ENCODE results near the gene PHYH.
A peak's percentile ranks its signal among the peaks of the same experiment; 100 is the strongest.
"Not testable (repeated sequence)": the region's sequence is repeated elsewhere in the genome, so short reads cannot be mapped to it uniquely, and the experiment has no call there.

Gene PHYH

GRCh38 chr10:13302821-13303555 is 3.1 kb upstream of the PHYH start:
- H3K4me1 Mint-ChIP-seq (ENCODE audit: low read depth) = peaks cover 31% of the 10 kb centered on the region
- peak overlapping the region; percentile 82 for H3K4me3 Mint-ChIP-seq
- no peak overlapping the region for H3K27ac Mint-ChIP-seq
- peaks cover 3% of the 10 kb centered on the region for H3K36me3 Mint-ChIP-seq (ENCODE audit: low read depth)
- H3K27me3 Mint-ChIP-seq = no peaks in the 10 kb centered on the region
- H3K9me3 Mint-ChIP-seq = no peaks in the 10 kb centered on the region

DNA sequence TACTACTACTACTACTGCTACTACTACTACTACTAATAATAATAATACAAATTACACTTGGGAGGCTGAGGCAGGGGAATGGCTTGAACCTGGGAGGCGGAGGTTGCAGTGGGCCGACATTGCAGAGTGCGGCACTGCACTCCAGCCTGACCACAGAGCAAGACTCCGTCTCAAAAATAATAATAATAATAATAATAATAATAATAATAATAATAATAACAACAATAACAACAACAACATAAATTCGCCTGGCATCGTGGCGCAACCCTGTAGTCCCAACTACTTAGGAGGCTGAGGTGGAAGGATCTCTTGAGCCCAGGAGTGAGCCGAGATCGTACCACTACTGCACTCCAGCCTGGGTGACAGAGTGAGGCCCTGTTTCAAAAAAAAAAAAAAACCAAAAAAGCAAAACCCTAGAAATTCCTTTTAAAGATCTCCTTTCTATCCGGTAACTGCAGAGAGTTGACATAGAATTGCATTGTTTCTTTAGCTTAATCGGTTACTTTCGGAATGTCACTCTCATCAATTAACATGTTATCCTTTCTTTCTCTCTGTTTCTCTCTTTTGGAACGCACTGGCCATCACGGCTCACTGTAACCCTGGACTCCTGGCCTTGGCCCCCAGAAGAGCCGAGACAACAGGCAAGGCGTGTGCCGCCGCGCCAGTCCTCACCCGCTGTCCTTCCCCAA is 972 bp downstream of the PHYH start:
- H3K9me3 Mint-ChIP-seq = no peaks in the 10 kb centered on the region
- no peak overlapping the region for H3K27ac Mint-ChIP-seq
- peak overlapping the region; percentile 79 for H3K4me3 Mint-ChIP-seq
- H3K4me1 Mint-ChIP-seq (ENCODE audit: low read depth) = peaks cover 31% of the 10 kb centered on the region
- peaks cover 3% of the 10 kb centered on the region for H3K36me3 Mint-ChIP-seq (ENCODE audit: low read depth)
- H3K27me3 Mint-ChIP-seq = no peaks in the 10 kb centered on the region

GRCh38 chr10:13296476-13296875 is 3.4 kb downstream of the PHYH start:
- Mint-ChIP-seq H3K27ac (no peak overlapping the region), H3K4me3 (no peak overlapping the region), H3K27me3 (no peaks in the 10 kb centered on the region)

DNA sequence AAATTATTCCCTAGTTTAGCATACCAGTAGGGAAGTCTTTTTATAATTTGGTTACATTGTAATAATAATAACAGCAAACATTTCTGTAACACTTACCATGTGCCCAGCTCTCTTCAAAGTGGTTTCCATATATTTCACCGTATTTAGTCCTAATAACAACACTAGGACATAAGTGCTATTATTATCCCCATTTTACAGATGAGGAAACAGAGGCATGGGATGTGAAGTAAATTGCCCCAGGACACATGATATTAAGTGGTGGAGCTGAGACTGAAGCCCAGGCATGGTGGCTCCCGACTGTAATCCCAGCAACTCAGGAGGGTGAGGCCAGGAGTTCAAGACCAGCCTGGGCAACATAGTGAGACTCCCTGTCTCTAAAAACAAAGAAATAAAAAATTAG is 5.1 kb downstream of the PHYH start:
- no peaks in the 10 kb centered on the region for H3K27me3 Mint-ChIP-seq
- H3K27ac Mint-ChIP-seq = no peak overlapping the region

More at GRCh38 chr10:13296476-13296875, 3.4 kb downstream of the PHYH start:
- Mint-ChIP-seq H3K4me1 (ENCODE audit: low read depth) (peaks cover 19% of the 10 kb centered on the region), H3K9me3 (no peaks in the 10 kb centered on the region), H3K36me3 (ENCODE audit: low read depth) (peaks cover 5% of the 10 kb centered on the region)

DNA sequence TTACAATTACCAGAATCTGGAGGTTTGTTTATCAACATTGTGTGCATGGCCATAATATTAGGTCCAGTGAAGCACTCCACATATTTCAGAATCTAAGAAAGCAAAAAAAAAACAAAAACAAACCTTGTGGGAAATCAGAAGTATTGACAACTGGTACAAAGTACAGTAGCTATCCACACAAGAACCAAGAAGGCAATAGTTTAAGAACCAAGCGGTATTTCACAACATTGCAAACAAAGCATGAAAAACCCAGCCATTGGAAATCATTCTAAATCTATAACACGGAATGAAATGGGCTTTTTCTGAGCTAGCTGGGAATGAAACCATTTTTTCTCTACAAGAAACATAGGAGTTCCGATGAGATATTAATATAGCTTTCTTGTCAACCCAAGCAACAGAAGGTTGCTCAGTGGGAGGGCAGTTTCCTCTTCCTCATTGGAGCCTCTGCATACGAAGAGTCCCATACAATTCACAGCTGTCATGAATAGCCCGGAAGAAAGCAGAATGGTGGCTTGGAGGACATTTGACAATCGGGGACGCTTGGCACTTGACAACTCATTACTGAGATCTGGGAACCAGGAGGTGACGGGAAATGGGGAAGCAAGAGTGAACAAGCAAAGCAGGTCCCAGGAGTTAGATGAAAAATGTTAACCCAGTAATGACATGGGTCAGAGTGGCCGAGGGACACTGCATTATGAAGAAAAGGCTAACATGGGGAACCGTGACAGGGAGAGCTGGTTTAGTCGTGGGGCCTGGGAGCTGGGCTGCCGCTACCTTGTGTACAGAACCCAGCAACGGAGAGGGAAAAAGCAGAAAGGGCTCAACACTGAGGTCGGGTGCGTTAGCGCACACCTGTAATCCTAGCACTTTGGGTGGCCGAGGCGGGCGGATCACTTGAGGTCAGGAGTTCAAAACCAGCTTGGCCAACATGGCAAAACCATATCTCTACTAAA is 7.8 kb downstream of the PHYH start:
- Mint-ChIP-seq H3K27me3 (no peaks in the 10 kb centered on the region), H3K4me3 (no peak overlapping the region), H3K9me3 (no peaks in the 10 kb centered on the region), H3K27ac (no peak overlapping the region), H3K36me3 (ENCODE audit: low read depth) (peaks cover 20% of the 10 kb centered on the region), H3K4me1 (ENCODE audit: low read depth) (no peaks in the 10 kb centered on the region)

More for the DNA sequence above, 5.1 kb downstream of the PHYH start:
- Mint-ChIP-seq H3K4me1 (ENCODE audit: low read depth) (peaks cover 10% of the 10 kb centered on the region), H3K9me3 (no peaks in the 10 kb centered on the region), H3K4me3 (no peak overlapping the region), H3K36me3 (ENCODE audit: low read depth) (peaks cover 5% of the 10 kb centered on the region)

- Mint-ChIP-seq H3K27ac (no peak overlapping the region), H3K27me3 (no peaks in the 10 kb centered on the region), H3K4me3 (no peak overlapping the region), H3K4me1 (ENCODE audit: low read depth) (no peaks in the 10 kb centered on the region), H3K36me3 (ENCODE audit: low read depth) (peaks cover 25% of the 10 kb centered on the region), H3K9me3 (no peaks in the 10 kb centered on the region)
These were observed 8.8 kb downstream of the PHYH start for GRCh38 chr10:13291061-13291460.

DNA sequence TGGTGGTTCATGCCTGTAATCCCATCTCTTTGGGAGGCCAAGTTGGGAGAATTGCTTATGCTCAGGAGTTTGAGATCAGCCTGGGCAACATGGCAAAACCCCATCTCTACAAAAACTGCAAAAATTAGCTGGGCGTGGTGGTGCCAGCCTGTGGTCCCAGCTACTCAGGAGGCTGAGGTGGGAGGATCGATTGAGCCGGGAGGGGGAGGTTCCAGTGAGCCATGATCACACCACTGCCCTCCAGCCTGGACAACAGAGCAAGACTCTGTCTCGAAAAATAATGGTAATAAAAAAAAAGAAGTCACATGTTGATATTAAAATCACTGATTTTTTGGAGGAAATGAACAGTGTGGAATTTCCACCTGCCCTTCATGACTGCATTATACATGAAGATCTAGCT is 15.8 kb downstream of the PHYH start:
- Mint-ChIP-seq H3K4me1 (ENCODE audit: low read depth) (peaks cover 4% of the 10 kb centered on the region), H3K9me3 (no peaks in the 10 kb centered on the region), H3K36me3 (ENCODE audit: low read depth) (peaks cover 31% of the 10 kb centered on the region), H3K4me3 (no peak overlapping the region), H3K27ac (no peak overlapping the region), H3K27me3 (no peaks in the 10 kb centered on the region)

DNA sequence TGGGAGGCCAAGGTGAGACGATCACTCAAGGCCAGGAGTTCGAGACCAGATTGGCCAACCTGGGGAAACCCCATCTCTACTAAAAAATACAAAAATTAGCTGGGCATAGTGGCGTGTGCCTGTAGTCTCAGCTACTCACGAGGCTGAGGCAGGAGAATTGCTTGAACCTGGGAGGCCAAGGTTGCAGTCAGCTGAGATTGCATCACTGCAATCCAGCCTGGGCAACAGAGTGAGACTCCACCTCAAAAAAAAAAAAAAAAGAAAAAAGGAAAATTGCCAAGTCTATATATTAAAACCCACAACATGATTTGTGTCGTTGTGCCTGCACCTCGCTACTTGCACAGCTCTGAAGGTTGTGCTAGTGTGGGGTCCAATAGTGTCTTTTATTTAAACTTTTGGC is 17.5 kb downstream of the PHYH start:
- H3K27me3 Mint-ChIP-seq; H3K27ac Mint-ChIP-seq; H3K9me3 Mint-ChIP-seq; H3K4me1 Mint-ChIP-seq (ENCODE audit: low read depth); H3K4me3 Mint-ChIP-seq: not testable (repeated sequence)
- H3K36me3 Mint-ChIP-seq (ENCODE audit: low read depth) = peaks cover 18% of the 10 kb centered on the region

- Mint-ChIP-seq H3K27me3 (no peaks in the 10 kb centered on the region), H3K9me3 (no peaks in the 10 kb centered on the region), H3K4me1 (ENCODE audit: low read depth) (no peaks in the 10 kb centered on the region), H3K36me3 (ENCODE audit: low read depth) (peaks cover 11% of the 10 kb centered on the region), H3K27ac (no peak overlapping the region), H3K4me3 (no peak overlapping the region)
These were observed 23.0 kb downstream of the PHYH start for GRCh38 chr10:13276749-13277365.

- H3K36me3 Mint-ChIP-seq (ENCODE audit: low read depth); H3K27me3 Mint-ChIP-seq; H3K4me3 Mint-ChIP-seq; H3K9me3 Mint-ChIP-seq; H3K4me1 Mint-ChIP-seq (ENCODE audit: low read depth); H3K27ac Mint-ChIP-seq: not testable (repeated sequence)
These were observed 23.7 kb downstream of the PHYH start for GRCh38 chr10:13276146-13276545.

DNA sequence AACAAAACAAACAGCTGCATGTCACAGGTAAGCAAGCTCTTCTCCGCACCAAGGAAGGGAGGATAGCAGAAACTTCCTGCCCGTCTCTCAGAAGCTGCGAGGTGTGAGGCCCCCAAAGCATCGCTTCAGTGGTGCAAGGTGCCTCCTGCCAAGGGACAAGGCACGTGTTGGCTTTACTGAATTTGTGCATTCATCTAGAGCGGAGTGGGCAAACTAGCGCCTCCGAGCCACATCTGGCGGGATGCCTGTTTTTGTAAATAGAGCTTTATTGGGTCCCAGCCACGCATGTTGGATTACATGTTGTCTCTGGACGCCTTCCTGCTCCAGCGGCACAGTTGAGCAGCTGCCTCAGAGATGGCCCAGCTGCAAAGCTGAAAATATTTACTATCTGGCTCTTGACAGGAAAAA is 27.7 kb downstream of the PHYH start:
- H3K4me3 Mint-ChIP-seq = no peak overlapping the region
- no peaks in the 10 kb centered on the region for H3K36me3 Mint-ChIP-seq (ENCODE audit: low read depth)
- H3K27ac Mint-ChIP-seq = no peak overlapping the region
- H3K9me3 Mint-ChIP-seq = no peaks in the 10 kb centered on the region
- no peaks in the 10 kb centered on the region for H3K27me3 Mint-ChIP-seq
- peaks cover 5% of the 10 kb centered on the region for H3K4me1 Mint-ChIP-seq (ENCODE audit: low read depth)

DNA sequence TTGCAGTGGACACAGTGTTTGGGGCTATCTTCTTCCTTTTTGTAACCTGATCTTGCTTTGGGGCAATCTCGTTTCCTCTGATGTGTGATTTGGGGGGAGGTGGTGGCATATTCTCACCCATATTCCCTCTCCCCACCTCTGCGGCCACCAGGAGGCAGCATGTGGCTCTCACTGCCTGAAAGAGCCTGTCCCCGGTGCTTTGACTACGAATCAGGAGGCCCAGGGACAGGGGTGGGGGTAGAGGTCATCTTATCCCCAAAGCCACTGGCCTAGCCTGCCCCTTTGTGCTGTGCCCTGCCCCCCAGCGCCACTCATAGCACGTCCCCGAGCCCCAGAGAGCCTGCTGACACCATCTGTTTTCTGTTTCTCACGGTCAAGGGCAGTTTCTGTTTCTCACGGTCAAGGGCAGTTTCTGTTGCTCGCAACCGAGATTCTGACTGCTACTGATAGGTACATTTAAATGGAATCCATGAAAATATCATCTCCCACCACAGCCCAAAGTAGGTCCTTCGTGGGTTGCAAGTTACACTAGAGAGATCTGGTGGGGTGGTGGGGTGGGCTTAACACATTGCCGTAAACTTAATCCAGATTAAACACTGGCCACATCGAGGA is 28.2 kb downstream of the PHYH start:
- Mint-ChIP-seq H3K27me3 (no peaks in the 10 kb centered on the region), H3K4me3 (no peak overlapping the region), H3K36me3 (ENCODE audit: low read depth) (no peaks in the 10 kb centered on the region), H3K9me3 (no peaks in the 10 kb centered on the region), H3K27ac (no peak overlapping the region), H3K4me1 (ENCODE audit: low read depth) (peaks cover 5% of the 10 kb centered on the region)

GRCh38 chr10:13270877-13271551 is 28.9 kb downstream of the PHYH start:
- Mint-ChIP-seq H3K4me3 (no peak overlapping the region), H3K4me1 (ENCODE audit: low read depth) (peaks cover 5% of the 10 kb centered on the region), H3K27ac (no peak overlapping the region), H3K27me3 (no peaks in the 10 kb centered on the region), H3K36me3 (ENCODE audit: low read depth) (no peaks in the 10 kb centered on the region), H3K9me3 (no peaks in the 10 kb centered on the region)

GRCh38 chr10:13268841-13269240 is 31.0 kb downstream of the PHYH start:
- Mint-ChIP-seq H3K4me3 (no peak overlapping the region), H3K4me1 (ENCODE audit: low read depth) (peaks cover 5% of the 10 kb centered on the region), H3K27ac (no peak overlapping the region), H3K36me3 (ENCODE audit: low read depth) (no peaks in the 10 kb centered on the region), H3K9me3 (no peaks in the 10 kb centered on the region), H3K27me3 (no peaks in the 10 kb centered on the region)
